HepG2 (cell line): ENCODE data around the gene ANKS1B. TPM values are rescaled to one million over a fixed set of nuclear protein-coding genes. Genes with fewer than 3 reads are reported as not detected.

Source experiments
- ATAC-seq: fragments of 200-7000 bp; cut with Tn5 transposase; 3 replicates; pipeline ENCODE4 v1.9.1; 2020; ENCODE audit warnings: mild to moderate bottlenecking, moderate library complexity
- BruUV-seq: library from RNA; stranded (reverse); fragments of 400-500 nt; replicated peaks from 2 replicates; lab custom pipeline; 2021; lab: Mats Ljungman, UMichigan
- CTCF ChIA-PET: fragments of 300-600 bp; formaldehyde crosslinking; extraction: SDS; loops from one replicate; lab custom pipeline; 2021; ENCODE audit warnings: low total read pairs, inconsistent platforms, low intra/inter-chr PET ratio; lab: Yijun Ruan, JAX
- POLR2A ChIA-PET: fragments of 350-600 bp; sonication (Branson Sonifier 250); formaldehyde crosslinking; loops from one replicate; lab custom pipeline; 2020; ENCODE audit warnings: antibody characterized with exemption, inconsistent platforms; lab: Yijun Ruan, JAX
- DNase-seq: peaks from one replicate; pipeline ENCODE4 v3.0.0-alpha.2; 2015; ENCODE audit warnings: low spot score
- FAIRE-seq: peaks from 3 replicates; lab custom pipeline; 2011; peaks lifted over from hg19 to GRCh38; lab: Jason Lieb, UNC
- H2AFZ ChIP-seq: one replicate; pipeline ENCODE4 v1.6.1; 2011; ENCODE audit warnings: low read length, inconsistent platforms
- H3K27ac ChIP-seq: fragments of 300-600 bp; 3 replicates; pipeline ENCODE4 v1.8.0; 2011; ENCODE audit warnings: mixed run types, mild to moderate bottlenecking, mixed read lengths, low read length, inconsistent platforms; ENCODE audit not compliant: insufficient read depth; ENCODE audit errors: extremely low read length
- H3K27me3 ChIP-seq, 2 experiments: fragments of 200-600 bp in 1 of 2; 2 replicates in 1 of 2; 3 replicates in 1 of 2; pipeline versions ENCODE4 v1.6.0 to v1.8.0; 2011; ENCODE audit warnings: low read length in 2 of 2, mild to moderate bottlenecking in 2 of 2, moderate library complexity in 2 of 2, inconsistent platforms in 1 of 2; ENCODE audit not compliant: insufficient read depth in 2 of 2, control insufficient read depth in 1 of 2
- H3K36me3 ChIP-seq, 2 experiments: fragments of 200-600 bp in 1 of 2; replicated peaks in 1 of 2; 2 replicates in 1 of 2; 3 replicates in 1 of 2; pipeline versions ENCODE4 v1.5.1 to v1.8.0; 2011; ENCODE audit warnings: low read length in 2 of 2, inconsistent platforms in 1 of 2; ENCODE audit not compliant: insufficient read depth in 2 of 2, control insufficient read depth in 1 of 2
- H3K4me1 ChIP-seq: 2 replicates; pipeline ENCODE4 v1.5.1; 2012; ENCODE audit warnings: low read length, inconsistent platforms; ENCODE audit not compliant: insufficient read depth
- H3K4me2 ChIP-seq: 2 replicates; pipeline ENCODE4 v1.6.0; 2011; ENCODE audit warnings: low read depth, low read length, inconsistent platforms
- H3K4me3 ChIP-seq, 3 experiments: fragments of 200-600 bp in 1 of 3; sonication (generic), shearing (Covaris generic) in 1 of 3; replicated peaks in 1 of 3; 2 replicates each; pipeline ENCODE4 v1.5.1; 2011 to 2016; ENCODE audit warnings: low read length in 3 of 3, inconsistent platforms in 2 of 3, low read depth in 2 of 3, mild to moderate bottlenecking in 2 of 3, control low read depth in 1 of 3, mixed read lengths in 1 of 3; ENCODE audit not compliant: insufficient read depth in 1 of 3
- H3K79me2 ChIP-seq: one replicate; pipeline ENCODE4 v1.6.1; 2011; ENCODE audit warnings: low read length, inconsistent platforms; ENCODE audit not compliant: insufficient read depth
- H3K9ac ChIP-seq: 2 replicates; pipeline ENCODE4 v1.6.0; 2011; ENCODE audit warnings: mild to moderate bottlenecking, low read depth, low read length, inconsistent platforms; ENCODE audit not compliant: insufficient read depth
- H3K9me3 ChIP-seq: 2 replicates; pipeline ENCODE4 v1.5.1; 2012; ENCODE audit warnings: mild to moderate bottlenecking, low read length
- H4K20me1 ChIP-seq: 2 replicates; pipeline ENCODE4 v1.6.0; 2011; ENCODE audit warnings: inconsistent platforms, mild to moderate bottlenecking, low read length, moderate library complexity; ENCODE audit not compliant: insufficient read depth
- CHD4 ChIP-seq: fragments of 200-600 bp; sonication (generic); IDR thresholded peaks from 2 replicates; pipeline ENCODE4 v1.7.0; 2017; ENCODE audit warnings: mild to moderate bottlenecking, low read length, borderline replicate concordance
- ETV5 ChIP-seq: IDR thresholded peaks from 2 replicates; pipeline ENCODE4 v1.6.1; 2018; ENCODE audit warnings: missing biosample characterization, missing genetic modification reagents, inconsistent platforms, borderline replicate concordance
- PAF1 ChIP-seq: IDR thresholded peaks from 2 replicates; pipeline ENCODE4 v1.6.1; 2016; ENCODE audit warnings: missing genetic modification reagents, missing compliant biosample characterization
- POLR2G ChIP-seq: fragments of 200-400 bp; formaldehyde crosslinking; IDR thresholded peaks from 2 replicates; pipeline ENCODE4 v1.6.1; 2018; ENCODE audit warnings: mild to moderate bottlenecking, low read depth, low read length, moderate library complexity
- REST ChIP-seq, 2 experiments: IDR thresholded peaks; 2 replicates each; pipeline ENCODE4 v1.6.1; 2011 to 2012; ENCODE audit warnings: low read length in 2 of 2, borderline replicate concordance in 1 of 2, low read depth in 1 of 2, mild to moderate bottlenecking in 1 of 2, moderate library complexity in 1 of 2
- SMYD3 ChIP-seq: sonication (generic); formaldehyde crosslinking; IDR thresholded peaks from 2 replicates; pipeline ENCODE4 v1.8.1; 2023; ENCODE audit warnings: mild to moderate bottlenecking, missing genetic modification reagents
- ZBTB46 ChIP-seq: sonication (generic); formaldehyde crosslinking; IDR thresholded peaks from 2 replicates; pipeline ENCODE4 v1.4.0; 2020; ENCODE audit warnings: mild to moderate bottlenecking, missing genetic modification reagents, borderline replicate concordance
- ZKSCAN8 ChIP-seq: IDR thresholded peaks from 2 replicates; pipeline ENCODE4 v1.6.1; 2016; ENCODE audit warnings: borderline replicate concordance, missing genetic modification reagents, missing compliant biosample characterization
- ZNF556 ChIP-seq: sonication (generic); formaldehyde crosslinking; IDR thresholded peaks from 2 replicates; pipeline ENCODE4 v1.4.0; 2020; ENCODE audit warnings: mild to moderate bottlenecking, missing genetic modification reagents, borderline replicate concordance
- ZNF703 ChIP-seq: sonication (generic); formaldehyde crosslinking; IDR thresholded peaks from 2 replicates; pipeline ENCODE4 v1.5.1; 2020; ENCODE audit warnings: missing genetic modification reagents, mild to moderate bottlenecking, moderate library complexity, borderline replicate concordance
- ZNF740 ChIP-seq: sonication (generic); formaldehyde crosslinking; IDR thresholded peaks from 2 replicates; pipeline ENCODE4 v1.4.0; 2020; ENCODE audit warnings: missing genetic modification reagents
- ZNF883 ChIP-seq: sonication (generic); formaldehyde crosslinking; IDR thresholded peaks from 2 replicates; pipeline ENCODE4 v1.5.1; 2020; ENCODE audit warnings: mild to moderate bottlenecking, missing genetic modification reagents; ENCODE audit errors: not compliant biosample characterization
- WGBS: methylation state at CpG from one replicate; pipeline ENCODE4 v1.1.6; 2017; ENCODE audit warnings: low lambda C conversion rate; 5-methylcytosine and 5-hydroxymethylcytosine counted together
- in situ Hi-C: cut with HindIII; loops from 2 replicates; pipeline ENCODE4 v1.10.0; 2017; ENCODE audit warnings: low pct_unique_long_range_greater_than_20kb; ENCODE audit not compliant: extremely low pct_ligation_motif_present
- intact Hi-C: fragments of 100-400 bp; cut with micrococcal nuclease; formaldehyde crosslinking; loops from one replicate; pipeline ENCODE4 v1.10.0; 2022; ENCODE audit not compliant: unreplicated experiment
- polyA plus RNA-seq, 8 experiments: library from polyadenylated mRNA; depleted of rRNA in 3 of 8; stranded (reverse) in 7 of 8; unstranded in 1 of 8; fragments of >200 nt; fragmentation: Illumina TruSeq in 4 of 8; extraction: Trizol in 4 of 8; gene quantifications; 2 replicates each; pipeline versions ENCODE4 v1.2.1 to v1.2.3, GENCODE V29; 2011 to 2016; ENCODE audit warnings: low read depth in 4 of 8, missing spikeins in 1 of 8, mixed read lengths in 1 of 8; ENCODE audit not compliant: insufficient read depth in 1 of 8
- total RNA-seq, 5 experiments: library from RNA; depleted of rRNA; stranded (reverse); fragments of >200 nt; fragmentation: Illumina TruSeq; extraction: Trizol; gene quantifications; 2 replicates each; pipeline ENCODE4 v1.2.3, GENCODE V29; 2016; ENCODE audit warnings: low read depth in 1 of 5

Gene ANKS1B
- total and polyA plus RNA-seq, 2 of the 13 experiments (the other 11 are each of a cell fraction or from before 2014, with no cell fraction given), result 0.15 TPM; not detected in 1

GRCh38 chr12:98769068-98769467 is 1215.7 kb downstream of the ANKS1B start (continued):
- TF ChIP-seq REST (IDR thresholded peaks at IDR 0.05; ENCODE audit: borderline replicate concordance in 1 of 2, low read depth in 1 of 2, low read length in 2 of 2) (no peak), ZKSCAN8 (CRISPR knock-in tag) (no peak), POLR2G (no peak), ZNF740 (CRISPR knock-in tag) (no peak), CHD4 (no peak), ZNF703 (no peak)
- TF ChIP-seq, all 625 proteins: peak for 0

- no TSS peak for BruUV-seq
- Histone ChIP-seq H4K20me1 (no peaks in the 10 kb centered on the region), H3K27ac (no peak overlapping the region), H3K4me2 (no peak overlapping the region), H3K9me3 (no peaks in the 10 kb centered on the region), H3K9ac (no peak overlapping the region), H3K79me2 (no peaks in the 10 kb centered on the region), H3K4me1 (no peaks in the 10 kb centered on the region), H3K27me3 (peaks cover 1 to 26% of the 10 kb centered on the region in 2 experiments; a peak in 3 of 5 replicates), H3K4me3 (no peak overlapping the region), H3K36me3 (no peaks in the 10 kb centered on the region), H2AFZ (no peak overlapping the region)
- no peak for ATAC-seq
- intact Hi-C loops (no loop called here), in situ Hi-C loops (no loop called here)
- POLR2A ChIA-PET, result no interaction called here
- FAIRE-seq, result no peak
- CTCF ChIA-PET, result no interaction called here
- 1% methylated on average over 9 of the region's 9 CpGs for WGBS
- no peak for DNase-seq
- TF ChIP-seq ETV5 (CRISPR knock-in tag) (no peak), ZNF883 (CRISPR knock-in tag) (no peak), PAF1 (CRISPR knock-in tag) (no peak), SMYD3 (CRISPR knock-in tag) (no peak), ZNF556 (CRISPR knock-in tag) (no peak), ZBTB46 (no peak)
Observed at GRCh38 chr12:98767248-98767647, 1217.5 kb downstream of the ANKS1B start.
